ENCODE results near the gene ASTN2. TPM values are rescaled to one million over a fixed set of nuclear protein-coding genes. Genes with fewer than 3 reads are reported as not detected.
"Not testable (repeated sequence)": the region's sequence is repeated elsewhere in the genome, so short reads cannot be mapped to it uniquely, and the experiment has no call there.

The ASTN2 gene
- total RNA-seq, 1 donor from 2014 or later = 12.2 TPM

- H3K36me3 ChIP-seq (ENCODE audit: control insufficient read depth, insufficient read depth, low read length) = no peaks in the 10 kb centered on the region
- TF ChIP-seq, protein P1, sequence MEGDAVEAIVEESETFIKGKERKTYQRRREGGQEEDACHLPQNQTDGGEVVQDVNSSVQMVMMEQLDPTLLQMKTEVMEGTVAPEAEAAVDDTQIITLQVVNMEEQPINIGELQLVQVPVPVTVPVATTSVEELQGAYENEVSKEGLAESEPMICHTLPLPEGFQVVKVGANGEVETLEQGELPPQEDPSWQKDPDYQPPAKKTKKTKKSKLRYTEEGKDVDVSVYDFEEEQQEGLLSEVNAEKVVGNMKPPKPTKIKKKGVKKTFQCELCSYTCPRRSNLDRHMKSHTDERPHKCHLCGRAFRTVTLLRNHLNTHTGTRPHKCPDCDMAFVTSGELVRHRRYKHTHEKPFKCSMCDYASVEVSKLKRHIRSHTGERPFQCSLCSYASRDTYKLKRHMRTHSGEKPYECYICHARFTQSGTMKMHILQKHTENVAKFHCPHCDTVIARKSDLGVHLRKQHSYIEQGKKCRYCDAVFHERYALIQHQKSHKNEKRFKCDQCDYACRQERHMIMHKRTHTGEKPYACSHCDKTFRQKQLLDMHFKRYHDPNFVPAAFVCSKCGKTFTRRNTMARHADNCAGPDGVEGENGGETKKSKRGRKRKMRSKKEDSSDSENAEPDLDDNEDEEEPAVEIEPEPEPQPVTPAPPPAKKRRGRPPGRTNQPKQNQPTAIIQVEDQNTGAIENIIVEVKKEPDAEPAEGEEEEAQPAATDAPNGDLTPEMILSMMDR (IDR thresholded peaks at IDR 0.05; ENCODE audit: insufficient read depth, low read length, poor library complexity, severe bottlenecking) = no peak
- DNase-seq (ENCODE audit: low read depth) = no peak
- no peaks in the 10 kb centered on the region for H3K27me3 ChIP-seq (ENCODE audit: control insufficient read depth, insufficient read depth, low read length)
- no peak overlapping the region for H3K4me3 ChIP-seq (ENCODE audit: low read depth, low read length)
Observed at GRCh38 chr9:116844621-116845020, 570.2 kb downstream of the ASTN2 start.

GRCh38 chr9:116843863-116844620 lies 570.8 kb downstream of the ASTN2 start:
- no peaks in the 10 kb centered on the region for H3K27me3 ChIP-seq (ENCODE audit: control insufficient read depth, insufficient read depth, low read length)
- DNase-seq (ENCODE audit: low read depth) = no peak
- TF ChIP-seq, protein P1 (IDR thresholded peaks at IDR 0.05; ENCODE audit: insufficient read depth, low read length, poor library complexity, severe bottlenecking) = no peak
- no peak overlapping the region for H3K4me3 ChIP-seq (ENCODE audit: low read depth, low read length)
- H3K36me3 ChIP-seq (ENCODE audit: control insufficient read depth, insufficient read depth, low read length) = no peaks in the 10 kb centered on the region

- DNase-seq (ENCODE audit: low read depth) = no peak
- Histone ChIP-seq H3K4me3 (ENCODE audit: low read depth, low read length) (no peak overlapping the region), H3K36me3 (ENCODE audit: control insufficient read depth, insufficient read depth, low read length) (no peaks in the 10 kb centered on the region), H3K27me3 (ENCODE audit: control insufficient read depth, insufficient read depth, low read length) (no peaks in the 10 kb centered on the region)
- TF ChIP-seq, protein P1 (IDR thresholded peaks at IDR 0.05; ENCODE audit: insufficient read depth, low read length, poor library complexity, severe bottlenecking) = peak; percentile 28
Observed at GRCh38 chr9:116842658-116843057, 572.2 kb downstream of the ASTN2 start.

DNA sequence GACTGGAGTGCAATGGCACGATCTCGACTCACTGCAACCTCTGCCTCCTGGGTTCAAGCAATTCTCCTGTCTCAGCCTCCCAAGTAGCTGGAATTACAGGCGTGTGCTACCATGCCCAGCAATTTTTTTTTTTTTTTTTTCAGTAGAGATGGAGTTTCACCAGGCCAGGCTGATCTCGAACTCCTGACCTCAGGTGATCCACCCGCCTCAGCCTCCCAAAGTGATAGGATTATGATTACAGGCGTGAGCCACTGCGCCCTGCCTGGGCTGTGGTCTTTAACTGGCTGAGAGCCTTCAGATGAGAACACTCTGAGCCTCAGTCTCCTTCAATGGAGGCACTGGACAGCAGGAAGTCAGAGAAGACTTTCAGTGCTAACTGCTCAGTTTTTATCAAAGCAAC lies 576.4 kb downstream of the ASTN2 start:
- DNase-seq (ENCODE audit: low read depth); H3K27me3 ChIP-seq (ENCODE audit: control insufficient read depth, insufficient read depth, low read length); H3K4me3 ChIP-seq (ENCODE audit: low read depth, low read length); H3K36me3 ChIP-seq (ENCODE audit: control insufficient read depth, insufficient read depth, low read length): not testable (repeated sequence)

DNA sequence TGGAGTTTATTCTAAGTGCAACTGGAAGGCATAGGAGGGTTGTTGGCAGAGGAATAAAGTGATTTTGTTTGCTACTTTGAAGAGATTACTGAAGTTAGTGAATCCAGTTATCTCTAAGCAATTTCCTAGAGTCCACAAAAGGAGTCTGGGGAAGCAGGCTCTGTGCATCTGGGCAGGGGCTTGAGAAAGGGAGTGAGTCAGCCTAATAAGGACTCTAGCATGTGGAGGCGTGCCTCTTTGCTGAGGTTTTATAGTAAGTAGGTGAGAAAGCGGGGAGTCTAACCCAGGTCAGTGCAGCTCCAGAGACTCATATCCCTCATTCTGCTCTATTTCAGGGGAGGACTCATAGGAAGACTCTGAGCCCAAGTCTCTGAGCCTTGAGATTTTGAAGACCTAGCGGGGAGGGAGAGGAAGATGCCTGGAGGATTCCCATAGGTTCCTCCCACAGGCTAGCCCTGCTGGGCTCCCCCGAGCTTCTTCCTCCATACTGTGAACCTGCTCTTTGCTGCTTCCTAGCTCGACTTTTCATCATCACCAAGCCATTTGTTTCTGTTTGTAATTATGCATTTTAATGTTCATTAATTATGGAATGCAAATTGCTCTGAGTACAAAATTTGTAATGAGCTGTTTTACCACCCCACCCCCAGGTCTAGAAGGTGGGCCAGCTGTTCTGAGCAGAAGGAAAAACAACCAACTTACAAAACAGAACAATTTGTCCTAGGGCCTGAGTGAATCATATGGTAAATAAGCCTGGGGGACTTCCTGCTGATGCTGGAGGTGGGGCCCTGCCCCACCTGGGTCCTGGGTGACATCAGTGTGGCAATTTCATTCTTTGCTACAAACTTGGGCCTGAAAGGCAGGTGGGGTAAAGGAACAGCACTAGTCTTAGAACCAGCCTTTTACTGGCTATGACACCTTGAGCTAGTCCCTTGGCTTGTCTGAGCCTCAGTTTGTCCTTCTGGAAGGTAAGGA lies 577.6 kb downstream of the ASTN2 start:
- Histone ChIP-seq H3K4me3 (ENCODE audit: low read depth, low read length) (no peak overlapping the region), H3K36me3 (ENCODE audit: control insufficient read depth, insufficient read depth, low read length) (no peaks in the 10 kb centered on the region), H3K27me3 (ENCODE audit: control insufficient read depth, insufficient read depth, low read length) (no peaks in the 10 kb centered on the region)
- peak; percentile 58 for DNase-seq (ENCODE audit: low read depth)
- TF ChIP-seq, protein P1 (IDR thresholded peaks at IDR 0.05; ENCODE audit: insufficient read depth, low read length, poor library complexity, severe bottlenecking) = no peak

DNA sequence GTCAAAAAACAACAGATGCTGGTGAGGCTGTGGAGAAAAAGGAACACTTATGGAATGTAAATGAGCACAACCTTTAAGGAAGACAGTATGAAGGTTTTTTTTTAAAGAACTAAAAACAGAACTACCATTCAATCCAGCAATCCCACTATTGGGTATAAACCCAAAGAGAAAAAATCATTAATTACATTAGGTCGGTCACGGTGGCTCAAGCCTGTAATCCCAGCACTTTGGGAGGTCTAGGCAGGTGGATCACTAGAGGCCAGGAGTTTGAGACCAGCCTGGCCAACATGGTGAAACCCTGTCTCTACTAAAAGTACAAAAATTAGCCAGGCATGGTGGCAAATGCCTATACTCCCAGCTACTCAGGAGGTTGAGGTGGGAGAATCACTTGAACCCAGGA lies 584.5 kb downstream of the ASTN2 start:
- not testable (repeated sequence) for H3K36me3 ChIP-seq (ENCODE audit: control insufficient read depth, insufficient read depth, low read length); H3K27me3 ChIP-seq (ENCODE audit: control insufficient read depth, insufficient read depth, low read length); H3K4me3 ChIP-seq (ENCODE audit: low read depth, low read length); DNase-seq (ENCODE audit: low read depth)
